Vagina (tissue), 2 donors: ENCODE results near the gene VCX3B. TPM values are rescaled to one million over a fixed set of nuclear protein-coding genes. Genes with fewer than 3 reads are reported as not detected.

Source experiments
- DNase-seq, 2 donors: peaks; one replicate each; pipeline ENCODE4 v3.0.0-alpha.2; 2017; ENCODE audit errors: extremely low spot score in 2 of 2
- H3K27ac ChIP-seq: fragments of 200-600 bp; sonication (generic); one replicate; pipeline ENCODE4 v1.5.1; 2019
- H3K27me3 ChIP-seq: fragments of 200-600 bp; sonication (generic); one replicate; pipeline ENCODE4 v1.5.1; 2019
- H3K36me3 ChIP-seq, 2 donors: fragments of 200-600 bp; sonication (generic); one replicate each; pipeline ENCODE4 v1.5.1; 2017 to 2019
- H3K4me1 ChIP-seq: fragments of 200-600 bp; sonication (generic); one replicate; pipeline ENCODE4 v1.5.1; 2019
- H3K4me3 ChIP-seq, 2 donors: fragments of 200-600 bp; sonication (generic); 1 replicate in 1 of 2; 2 replicates in 1 of 2; pipeline ENCODE4 v1.5.1; 2016 to 2019
- H3K9me3 ChIP-seq: fragments of 200-600 bp; sonication (generic); one replicate; pipeline ENCODE4 v1.5.1; 2019
- CTCF ChIP-seq, 3 experiments: fragments of 450-650 bp in 2 of 3; fragments of 200-600 bp in 1 of 3; sonication (generic) in 1 of 3; IDR thresholded peaks; one replicate each; pipeline ENCODE4 v1.5.1; 2017 to 2019; ENCODE audit warnings: antibody characterized with exemption in 3 of 3, mild to moderate bottlenecking in 2 of 3, moderate library complexity in 2 of 3
- POLR2A ChIP-seq, 2 donors: fragments of 450-650 bp; IDR thresholded peaks; one replicate each; pipeline ENCODE4 v1.6.1; 2017; ENCODE audit warnings: antibody characterized with exemption in 2 of 2, mild to moderate bottlenecking in 2 of 2, moderate library complexity in 2 of 2
- POLR2AphosphoS5 ChIP-seq, 2 donors: sonication (generic); formaldehyde crosslinking; IDR thresholded peaks; one replicate each; pipeline ENCODE4 v1.9.0; 2017; ENCODE audit warnings: antibody characterized with exemption in 2 of 2, mild to moderate bottlenecking in 2 of 2, low read depth in 1 of 2; ENCODE audit not compliant: insufficient read depth in 1 of 2
- intact Hi-C: fragments of 100-400 bp; cut with DNase I; formaldehyde crosslinking; loops from one replicate; pipeline ENCODE4 v1.15.1; 2023
- total RNA-seq: library from RNA; depleted of rRNA; stranded (reverse); fragments of >200 nt; gene quantifications from one replicate; pipeline ENCODE4 v1.2.3, GENCODE V29; 2016

VCX3B gene
- total RNA-seq, 1 donor from 2014 or later = not detected

- Histone ChIP-seq H3K27me3 (no peaks in the 10 kb centered on the region), H3K9me3 (no peaks in the 10 kb centered on the region), H3K4me3 (no peak overlapping the region), H3K36me3 (no peaks in the 10 kb centered on the region), H3K4me1 (no peaks in the 10 kb centered on the region), H3K27ac (no peak overlapping the region)
- no peak for DNase-seq
- intact Hi-C loops = no loop called here
- no peak for TF ChIP-seq POLR2AphosphoS5 (IDR thresholded peaks at IDR 0.05; ENCODE audit: insufficient read depth in 1 of 2, low read depth in 1 of 2)
- TF ChIP-seq CTCF (IDR thresholded peaks at IDR 0.05) = no peak
- TF ChIP-seq POLR2A (IDR thresholded peaks at IDR 0.05) = no peak
Observed at GRCh38 chrX:8504451-8504850, 39.8 kb downstream of the VCX3B start.
